CD4-positive, alpha-beta T cell (primary cell): ENCODE measurements around the gene IGF1R. TPM values are rescaled to one million over a fixed set of nuclear protein-coding genes. Genes with fewer than 3 reads are reported as not detected.

Experiments used
- ATAC-seq: fragments of 200-7000 bp; cut with Tn5 transposase; one replicate; pipeline ENCODE4 v1.10.0; 2022; ENCODE audit warnings: mild to moderate bottlenecking; ENCODE audit not compliant: poor library complexity
- CTCF ChIA-PET: fragments of 350-600 bp; sonication (Branson Sonifier 250); formaldehyde crosslinking; loops from one replicate; lab custom pipeline; 2021; ENCODE audit warnings: antibody characterized with exemption, inconsistent platforms; lab: Charles Lee
- POLR2A ChIA-PET: fragments of 350-600 bp; sonication (Branson Sonifier 250); formaldehyde crosslinking; loops from one replicate; lab custom pipeline; 2021; ENCODE audit warnings: antibody characterized with exemption, inconsistent platforms; lab: Charles Lee
- DNase-seq, 14 experiments: peaks; one replicate each; pipeline ENCODE4 v3.0.0-alpha.2; 2013 to 2020; ENCODE audit warnings: mixed read lengths in 2 of 14
- H3K27ac ChIP-seq, 2 donors: one replicate each; pipeline versions ENCODE4 v1.5.1 to v1.7.0; 2013; ENCODE audit warnings: low read length in 2 of 2, low read depth in 1 of 2, mild to moderate bottlenecking in 1 of 2
- H3K27me3 ChIP-seq, 2 experiments: 1 replicate in 1 of 2; 2 replicates in 1 of 2; pipeline versions ENCODE4 v1.6.1 to v1.7.0; 2013; ENCODE audit warnings: low read length in 2 of 2, control low read depth in 1 of 2, mild to moderate bottlenecking in 1 of 2, moderate library complexity in 1 of 2; ENCODE audit not compliant: insufficient read depth in 2 of 2, control insufficient read depth in 1 of 2
- H3K36me3 ChIP-seq: one replicate; pipeline ENCODE4 v1.6.1; 2013; ENCODE audit warnings: low read length, control low read depth; ENCODE audit not compliant: insufficient read depth
- H3K4me1 ChIP-seq: one replicate; pipeline ENCODE4 v1.6.1; 2013; ENCODE audit warnings: low read length, control low read depth; ENCODE audit not compliant: insufficient read depth
- H3K4me3 ChIP-seq: one replicate; pipeline ENCODE4 v1.5.1; 2013; ENCODE audit warnings: mild to moderate bottlenecking, low read length, moderate library complexity
- H3K9me3 ChIP-seq, 2 experiments: 1 replicate in 1 of 2; 2 replicates in 1 of 2; pipeline versions ENCODE4 v1.6.1 to v1.7.0; 2013; ENCODE audit warnings: low read length in 2 of 2, mild to moderate bottlenecking in 2 of 2, control low read depth in 1 of 2, moderate library complexity in 1 of 2; ENCODE audit not compliant: control insufficient read depth in 1 of 2, insufficient read depth in 1 of 2
- H3K27ac Mint-ChIP-seq: one replicate; pipeline ENCODE4 v1.8.0; 2020; ENCODE audit warnings: mixed read lengths
- H3K27me3 Mint-ChIP-seq: one replicate; pipeline ENCODE4 v1.8.0; 2021; ENCODE audit warnings: mixed read lengths
- H3K36me3 Mint-ChIP-seq: one replicate; pipeline ENCODE4 v1.8.0; 2021; ENCODE audit warnings: low read depth, mixed read lengths
- H3K4me1 Mint-ChIP-seq: one replicate; pipeline ENCODE4 v1.8.0; 2021; ENCODE audit warnings: low read depth, mixed read lengths
- H3K4me3 Mint-ChIP-seq: one replicate; pipeline ENCODE4 v1.8.0; 2020; ENCODE audit warnings: mild to moderate bottlenecking, mixed read lengths
- H3K9me3 Mint-ChIP-seq: one replicate; pipeline ENCODE4 v1.8.0; 2020; ENCODE audit warnings: mixed read lengths
- CTCF ChIP-seq: fragments of 200-600 bp; IDR thresholded peaks from one replicate; pipeline ENCODE4 v1.8.0; 2022; ENCODE audit warnings: antibody characterized with exemption, mild to moderate bottlenecking
- intact Hi-C, 2 experiments: fragments of 100-400 bp; cut with DNase I in 1 of 2; cut with micrococcal nuclease in 1 of 2; formaldehyde crosslinking; loops; one replicate each; pipeline versions ENCODE4 v1.15.1 to v1.9.0; 2023 to 2025; cut with DNase I, micrococcal nuclease
- total RNA-seq, 174 experiments: library from RNA in 2 of 174; stranded (reverse) in 2 of 174; gene quantifications; one replicate each; pipeline ENCODE4 v1.2.3 and lab custom pipeline; 2021 to 2026

Gene IGF1R
- total RNA-seq, 2 experiments from 2014 or later, result 39.2 to 40.3 TPM

- no peak for TF ChIP-seq CTCF
- Histone ChIP-seq H3K4me1 (no peaks in the 10 kb centered on the region), H3K9me3 (no peaks in the 10 kb centered on the region), H3K27me3 (no peaks in the 10 kb centered on the region), H3K27ac (no peak overlapping the region), H3K36me3 (no peaks in the 10 kb centered on the region), H3K4me3 (no peak overlapping the region)
- H3K36me3 Mint-ChIP-seq, result peaks cover 14% of the 10 kb centered on the region
- no peak overlapping the region for H3K27ac Mint-ChIP-seq
- H3K9me3 Mint-ChIP-seq, result no peaks in the 10 kb centered on the region
- DNase-seq (no peak), ATAC-seq (no peak)
- H3K27me3 Mint-ChIP-seq, result no peaks in the 10 kb centered on the region
- intact Hi-C loops, result no loop called here
- no peak overlapping the region for H3K4me3 Mint-ChIP-seq
- ChIA-PET POLR2A (no interaction called here), CTCF (no interaction called here)
- peaks cover 14% of the 10 kb centered on the region for H3K4me1 Mint-ChIP-seq
Measured at GRCh38 chr15:98887976-98888375, 239.6 kb downstream of the IGF1R start.

GRCh38 chr15:98888820-98889479, 240.6 kb downstream of the IGF1R start:
- Mint-ChIP-seq H3K27ac (no peak overlapping the region), H3K9me3 (no peaks in the 10 kb centered on the region), H3K4me1 (peaks cover 9% of the 10 kb centered on the region), H3K27me3 (no peaks in the 10 kb centered on the region), H3K4me3 (no peak overlapping the region), H3K36me3 (peaks cover 23% of the 10 kb centered on the region)
- DNase-seq (no peak), ATAC-seq (no peak)
- no peak for TF ChIP-seq CTCF
- H3K4me1 ChIP-seq, result no peaks in the 10 kb centered on the region
- no peak overlapping the region for H3K27ac ChIP-seq
- intact Hi-C loops, result no loop called here
- CTCF ChIA-PET, result no interaction called here
- no peaks in the 10 kb centered on the region for H3K27me3 ChIP-seq
- H3K4me3 ChIP-seq, result no peak overlapping the region
- POLR2A ChIA-PET, result no interaction called here
- H3K36me3 ChIP-seq, result no peaks in the 10 kb centered on the region
- no peaks in the 10 kb centered on the region for H3K9me3 ChIP-seq

GRCh38 chr15:98889930-98890695, 241.8 kb downstream of the IGF1R start:
- no peak for TF ChIP-seq CTCF
- H3K36me3 Mint-ChIP-seq, result peaks cover 33% of the 10 kb centered on the region
- H3K36me3 ChIP-seq, result no peaks in the 10 kb centered on the region
- no peak overlapping the region for H3K4me3 Mint-ChIP-seq
- no peaks in the 10 kb centered on the region for H3K4me1 ChIP-seq
- no peak overlapping the region for H3K27ac ChIP-seq
- H3K27me3 Mint-ChIP-seq, result no peaks in the 10 kb centered on the region
- ChIA-PET CTCF (no interaction called here), POLR2A (no interaction called here)
- ATAC-seq (no peak), DNase-seq (no peak)
- no peak overlapping the region for H3K27ac Mint-ChIP-seq
- H3K27me3 ChIP-seq, result no peaks in the 10 kb centered on the region
- no peak overlapping the region for H3K4me3 ChIP-seq
- intact Hi-C loops, result no loop called here
- H3K9me3 Mint-ChIP-seq, result no peaks in the 10 kb centered on the region
- H3K9me3 ChIP-seq, result no peaks in the 10 kb centered on the region
- peaks cover 9% of the 10 kb centered on the region for H3K4me1 Mint-ChIP-seq
